HG03025 (cell line): ENCODE data around the gene CYP2W1.
A peak's percentile ranks its signal among the peaks of the same experiment; 100 is the strongest.
"Not testable (repeated sequence)": the region's sequence is repeated elsewhere in the genome, so short reads cannot be mapped to it uniquely, and the experiment has no call there.

Experiments
- ATAC-seq: cut with Tn5 transposase; IDR thresholded peaks from one replicate; pipeline ENCODE4 v1.9.1; 2021; ENCODE audit warnings: mild to moderate bottlenecking, moderate library complexity; ENCODE audit not compliant: unreplicated experiment, low FRiP score

The CYP2W1 gene

GRCh38 chr7:983004-983615 is at the start of gene CYP2W1:
Gene CYP2W1, plus strand, starts transcription at chr7:983181. Its CDS starts 31 bp downstream, at chr7:983212.
- ATAC-seq = no peak

GRCh38 chr7:934469-935163 is 48.4 kb upstream of the CYP2W1 start:
- no peak for ATAC-seq

- no peak for ATAC-seq
These were observed 47.7 kb upstream of the CYP2W1 start for GRCh38 chr7:935164-935873.

GRCh38 chr7:935874-936385 is 47.1 kb upstream of the CYP2W1 start:
- no peak for ATAC-seq

- peak; percentile 53 for ATAC-seq
These were observed 46.5 kb upstream of the CYP2W1 start for GRCh38 chr7:936386-937054.

GRCh38 chr7:937856-938484 is 45.0 kb upstream of the CYP2W1 start:
- no peak for ATAC-seq

GRCh38 chr7:938546-939185 is 44.3 kb upstream of the CYP2W1 start:
- ATAC-seq = no peak

GRCh38 chr7:939843-940242 is 43.1 kb upstream of the CYP2W1 start:
- no peak for ATAC-seq

GRCh38 chr7:940599-941408 is 42.2 kb upstream of the CYP2W1 start:
- ATAC-seq = no peak

- ATAC-seq = not testable (repeated sequence)
These were observed 39.2 kb upstream of the CYP2W1 start for GRCh38 chr7:943793-944192.

- ATAC-seq = no peak
These were observed 38.2 kb upstream of the CYP2W1 start for GRCh38 chr7:944744-945143.

- no peak for ATAC-seq
These were observed 37.8 kb upstream of the CYP2W1 start for GRCh38 chr7:945147-945555.

GRCh38 chr7:945556-946255 is 37.3 kb upstream of the CYP2W1 start:
- no peak for ATAC-seq

GRCh38 chr7:946256-946996 is 36.6 kb upstream of the CYP2W1 start:
- ATAC-seq = no peak

GRCh38 chr7:947391-948210 is 35.4 kb upstream of the CYP2W1 start:
- no peak for ATAC-seq

- ATAC-seq = no peak
These were observed 33.7 kb upstream of the CYP2W1 start for GRCh38 chr7:949021-949934.
